Sigmoid colon (tissue), 7 donors: ENCODE measurements around the gene AGBL1. TPM values are rescaled to one million over a fixed set of nuclear protein-coding genes. Genes with fewer than 3 reads are reported as not detected.

Experiments
- DNase-seq: peaks from one replicate; pipeline ENCODE4 v3.0.0-alpha.2; 2019
- H3K27ac ChIP-seq, 4 donors: fragments of 200-600 bp; sonication (generic); one replicate each; pipeline ENCODE4 v1.5.1; 2016 to 2019; ENCODE audit warnings: mild to moderate bottlenecking in 1 of 4
- H3K27me3 ChIP-seq, 3 donors: fragments of 200-600 bp; sonication (generic); one replicate each; pipeline ENCODE4 v1.5.1; 2019; ENCODE audit warnings: mild to moderate bottlenecking in 1 of 3
- H3K36me3 ChIP-seq, 4 donors: fragments of 200-600 bp; sonication (generic); one replicate each; pipeline ENCODE4 v1.5.1; 2016 to 2019
- H3K4me1 ChIP-seq, 4 donors: fragments of 200-600 bp; sonication (generic); one replicate each; pipeline ENCODE4 v1.5.1; 2017 to 2019
- H3K4me3 ChIP-seq, 4 donors: fragments of 200-600 bp; sonication (generic); one replicate each; pipeline ENCODE4 v1.5.1; 2017 to 2019; ENCODE audit warnings: mild to moderate bottlenecking in 2 of 4, moderate library complexity in 1 of 4
- H3K9me3 ChIP-seq, 4 donors: fragments of 200-600 bp in 3 of 4; sonication (generic) in 3 of 4; one replicate each; pipeline versions ENCODE4 v1.5.1 to v1.6.1; 2013 to 2019
- CTCF ChIP-seq, 4 experiments: fragments of 450-650 bp in 3 of 4; fragments of 200-600 bp in 1 of 4; IDR thresholded peaks; one replicate each; pipeline ENCODE4 v1.5.1; 2016 to 2019; ENCODE audit warnings: antibody characterized with exemption in 4 of 4, mild to moderate bottlenecking in 3 of 4, moderate library complexity in 2 of 4
- EP300 ChIP-seq, 4 donors: sonication (generic); formaldehyde crosslinking; IDR thresholded peaks; one replicate each; pipeline ENCODE4 v1.6.1; 2017; ENCODE audit warnings: antibody characterized with exemption in 4 of 4
- POLR2A ChIP-seq, 2 donors: fragments of 450-650 bp; IDR thresholded peaks; one replicate each; pipeline ENCODE4 v1.6.1; 2016; ENCODE audit warnings: antibody characterized with exemption in 2 of 2, mild to moderate bottlenecking in 2 of 2, moderate library complexity in 2 of 2
- POLR2AphosphoS5 ChIP-seq, 4 donors: sonication (generic); formaldehyde crosslinking; IDR thresholded peaks; one replicate each; pipeline ENCODE4 v1.6.1; 2017; ENCODE audit warnings: antibody characterized with exemption in 4 of 4
- WGBS, 2 donors: extraction: QIAGEN DNeasy Blood & Tissue Kit; methylation state at CpG; one replicate each; pipeline ENCODE4 v1.1.7; 2013; 5-methylcytosine and 5-hydroxymethylcytosine counted together
- intact Hi-C: fragments of 100-400 bp; cut with DNase I; formaldehyde crosslinking; loops from one replicate; pipeline ENCODE4 v1.15.1; 2023
- polyA plus RNA-seq, 3 donors: library from polyadenylated mRNA; stranded (reverse); fragments of 200-250 nt; gene quantifications; one replicate each; pipeline ENCODE4 v1.2.3, GENCODE V29; 2013
- total RNA-seq, 4 donors: library from RNA; depleted of rRNA; stranded (reverse); fragments of >200 nt; gene quantifications; one replicate each; pipeline ENCODE4 v1.1.0, GENCODE V29; 2016
- donor health status: healthy with polysubstance abuse.
- donor health status: Bipolar disorder and iron deficiency.
- donor health status: healthy.

AGBL1 gene
- total and polyA plus RNA-seq, 7 donors, result 0.16 to 0.28 TPM; not detected in 5

- no peak for TF ChIP-seq POLR2AphosphoS5 (IDR thresholded peaks at IDR 0.05)
- Histone ChIP-seq H3K27ac (no peak overlapping the region), H3K27me3 (no peaks in the 10 kb centered on the region), H3K4me3 (no peak overlapping the region), H3K9me3 (no peaks in the 10 kb centered on the region), H3K36me3 (no peaks in the 10 kb centered on the region), H3K4me1 (no peaks in the 10 kb centered on the region)
- DNase-seq, result no peak
- WGBS, 2 donors, result 12 to 45% methylated on average over 1 of the region's 1 CpG
- intact Hi-C loops, result no loop called here
Measured at GRCh38 chr15:86555939-86556338, 476.3 kb downstream of the AGBL1 start.

GRCh38 chr15:86556396-86557017, 476.8 kb downstream of the AGBL1 start:
- TF ChIP-seq POLR2A (IDR thresholded peaks at IDR 0.05) (no peak), CTCF (IDR thresholded peaks at IDR 0.05) (no peak), POLR2AphosphoS5 (IDR thresholded peaks at IDR 0.05) (no peak), EP300 (IDR thresholded peaks at IDR 0.05) (no peak)
- Histone ChIP-seq H3K27ac (no peak overlapping the region), H3K27me3 (no peaks in the 10 kb centered on the region), H3K4me1 (no peaks in the 10 kb centered on the region), H3K9me3 (no peaks in the 10 kb centered on the region), H3K4me3 (no peak overlapping the region), H3K36me3 (no peaks in the 10 kb centered on the region)
- 82 to 86% methylated on average over 3 of the region's 3 CpGs for WGBS, 2 donors
- no peak for DNase-seq
- intact Hi-C loops, result no loop called here

- WGBS, 2 donors, result 29 to 44% methylated on average over 3 of the region's 3 CpGs
- H3K27me3 ChIP-seq, result no peaks in the 10 kb centered on the region
- no peaks in the 10 kb centered on the region for H3K4me1 ChIP-seq
- H3K9me3 ChIP-seq, result no peaks in the 10 kb centered on the region
- no peak overlapping the region for H3K4me3 ChIP-seq
- no peak overlapping the region for H3K27ac ChIP-seq
- no peaks in the 10 kb centered on the region for H3K36me3 ChIP-seq
- intact Hi-C loops, result no loop called here
- DNase-seq, result no peak
- TF ChIP-seq CTCF (IDR thresholded peaks at IDR 0.05), result no peak
- no peak for TF ChIP-seq POLR2A (IDR thresholded peaks at IDR 0.05)
- TF ChIP-seq POLR2AphosphoS5 (IDR thresholded peaks at IDR 0.05), result no peak
- TF ChIP-seq EP300 (IDR thresholded peaks at IDR 0.05), result no peak
Measured at GRCh38 chr15:86557018-86557550, 477.4 kb downstream of the AGBL1 start.

GRCh38 chr15:86558252-86558651, 478.6 kb downstream of the AGBL1 start:
- H3K4me3 ChIP-seq, result no peak overlapping the region
- H3K4me1 ChIP-seq, result no peaks in the 10 kb centered on the region
- no peak for DNase-seq
- TF ChIP-seq POLR2A (IDR thresholded peaks at IDR 0.05) (no peak), CTCF (IDR thresholded peaks at IDR 0.05) (no peak), POLR2AphosphoS5 (IDR thresholded peaks at IDR 0.05) (no peak), EP300 (IDR thresholded peaks at IDR 0.05) (no peak)
- H3K27me3 ChIP-seq, result no peaks in the 10 kb centered on the region
- H3K9me3 ChIP-seq, result no peaks in the 10 kb centered on the region
- H3K36me3 ChIP-seq, result no peaks in the 10 kb centered on the region
- intact Hi-C loops, result no loop called here
- H3K27ac ChIP-seq, result no peak overlapping the region

- Histone ChIP-seq H3K27me3 (no peaks in the 10 kb centered on the region), H3K27ac (no peak overlapping the region), H3K36me3 (no peaks in the 10 kb centered on the region), H3K4me1 (no peaks in the 10 kb centered on the region), H3K9me3 (no peaks in the 10 kb centered on the region), H3K4me3 (no peak overlapping the region)
- no peak for DNase-seq
- intact Hi-C loops, result no loop called here
- TF ChIP-seq POLR2AphosphoS5 (IDR thresholded peaks at IDR 0.05) (no peak), CTCF (IDR thresholded peaks at IDR 0.05) (no peak), POLR2A (IDR thresholded peaks at IDR 0.05) (no peak), EP300 (IDR thresholded peaks at IDR 0.05) (no peak)
- WGBS, 2 donors, result 77 to 85% methylated on average over 5 of the region's 5 CpGs
Measured at GRCh38 chr15:86558686-86559085, 479.0 kb downstream of the AGBL1 start.
